ENCODE data around the gene ZNF423. TPM values are rescaled to one million over a fixed set of nuclear protein-coding genes. Genes with fewer than 3 reads are reported as not detected.

ZNF423 gene
- total RNA-seq, 6 experiments from 2014 or later: not detected

- DNase-seq: no peak
- Mint-ChIP-seq H3K9me3 (peaks cover 11% of the 10 kb centered on the region; the same call in 1 of the 2 replicates), H3K36me3 (ENCODE audit: low read depth) (no peaks in the 10 kb centered on the region), H3K27me3 (ENCODE audit: insufficient read depth) (peaks cover 1% of the 10 kb centered on the region; the same call in 1 of the 2 replicates), H3K27ac (no peak overlapping the region), H3K4me3 (no peak overlapping the region), H3K4me1 (ENCODE audit: low read depth) (no peaks in the 10 kb centered on the region)
- TF ChIP-seq CTCF (IDR thresholded peaks at IDR 0.05): peak; percentile 72
Measured at GRCh38 chr16:49592546-49593423, 263.1 kb downstream of the ZNF423 start.

GRCh38 chr16:49590166-49590871 lies 265.6 kb downstream of the ZNF423 start:
- no peak for DNase-seq
- H3K4me1 Mint-ChIP-seq (ENCODE audit: low read depth): no peaks in the 10 kb centered on the region
- no peak for TF ChIP-seq CTCF (IDR thresholded peaks at IDR 0.05)
- no peaks in the 10 kb centered on the region for H3K36me3 Mint-ChIP-seq (ENCODE audit: low read depth)
- peaks cover 11% of the 10 kb centered on the region; the same call in 1 of the 2 replicates for H3K9me3 Mint-ChIP-seq
- H3K4me3 Mint-ChIP-seq: no peak overlapping the region
- peaks cover 1% of the 10 kb centered on the region; the same call in 1 of the 2 replicates for H3K27me3 Mint-ChIP-seq (ENCODE audit: insufficient read depth)
- no peak overlapping the region for H3K27ac Mint-ChIP-seq

GRCh38 chr16:49589544-49590031 lies 266.3 kb downstream of the ZNF423 start:
- DNase-seq: no peak
- H3K27me3 Mint-ChIP-seq (ENCODE audit: insufficient read depth): peaks cover 1% of the 10 kb centered on the region; the same call in 1 of the 2 replicates
- TF ChIP-seq CTCF (IDR thresholded peaks at IDR 0.05): no peak

GRCh38 chr16:49588729-49589384 lies 267.1 kb downstream of the ZNF423 start:
- Mint-ChIP-seq H3K27ac (no peak overlapping the region), H3K36me3 (ENCODE audit: low read depth) (no peaks in the 10 kb centered on the region), H3K4me3 (no peak overlapping the region), H3K9me3 (peaks cover 11% of the 10 kb centered on the region; the same call in 1 of the 2 replicates), H3K27me3 (ENCODE audit: insufficient read depth) (no peaks in the 10 kb centered on the region), H3K4me1 (ENCODE audit: low read depth) (no peaks in the 10 kb centered on the region)
- no peak for DNase-seq
- no peak for TF ChIP-seq CTCF (IDR thresholded peaks at IDR 0.05)

More at GRCh38 chr16:49589544-49590031, 266.3 kb downstream of the ZNF423 start:
- H3K4me3 Mint-ChIP-seq: no peak overlapping the region
- peaks cover 11% of the 10 kb centered on the region; the same call in 1 of the 2 replicates for H3K9me3 Mint-ChIP-seq
- H3K36me3 Mint-ChIP-seq (ENCODE audit: low read depth): no peaks in the 10 kb centered on the region
- H3K27ac Mint-ChIP-seq: no peak overlapping the region
- H3K4me1 Mint-ChIP-seq (ENCODE audit: low read depth): no peaks in the 10 kb centered on the region

- H3K27me3 Mint-ChIP-seq (ENCODE audit: insufficient read depth): no peaks in the 10 kb centered on the region
- H3K4me3 Mint-ChIP-seq: no peak overlapping the region
- no peak for TF ChIP-seq CTCF (IDR thresholded peaks at IDR 0.05)
- no peak overlapping the region for H3K27ac Mint-ChIP-seq
- no peak for DNase-seq
- H3K36me3 Mint-ChIP-seq (ENCODE audit: low read depth): no peaks in the 10 kb centered on the region
- H3K9me3 Mint-ChIP-seq: peaks cover 11% of the 10 kb centered on the region; the same call in 1 of the 2 replicates
- no peaks in the 10 kb centered on the region for H3K4me1 Mint-ChIP-seq (ENCODE audit: low read depth)
Measured at GRCh38 chr16:49588026-49588425, 267.9 kb downstream of the ZNF423 start.
